Ishikawa (cell line): ENCODE data around the gene AFM.
A peak's percentile ranks its signal among the peaks of the same experiment; 100 is the strongest.

Source experiments
- CEBPB ChIP-seq: IDR thresholded peaks from 2 replicates; pipeline ENCODE4 v1.6.1; 2012
- CREB1 ChIP-seq: IDR thresholded peaks from 2 replicates; pipeline ENCODE4 v1.6.1; 2012; ENCODE audit warnings: low read depth
- EGR1 ChIP-seq: IDR thresholded peaks from 2 replicates; pipeline ENCODE4 v1.6.1; 2012
- EP300 ChIP-seq: IDR thresholded peaks from 2 replicates; pipeline ENCODE4 v1.6.1; 2012; ENCODE audit warnings: borderline replicate concordance
- FOXM1 ChIP-seq: IDR thresholded peaks from 2 replicates; pipeline ENCODE4 v1.6.1; 2012; ENCODE audit warnings: low read depth, borderline replicate concordance
- NFIC ChIP-seq: IDR thresholded peaks from 2 replicates; pipeline ENCODE4 v1.6.1; 2012
- RAD21 ChIP-seq: IDR thresholded peaks from 2 replicates; pipeline ENCODE4 v1.6.1; 2012; ENCODE audit warnings: low read depth
- TAF1 ChIP-seq: IDR thresholded peaks from 2 replicates; pipeline ENCODE4 v1.6.1; 2012; ENCODE audit warnings: low read depth, mild to moderate bottlenecking
- TCF12 ChIP-seq: IDR thresholded peaks from 2 replicates; pipeline ENCODE4 v1.6.1; 2012; ENCODE audit warnings: low read depth
- TEAD4 ChIP-seq: IDR thresholded peaks from 2 replicates; pipeline ENCODE4 v1.6.1; 2012
- YY1 ChIP-seq: IDR thresholded peaks from 2 replicates; pipeline ENCODE4 v1.6.1; 2012; ENCODE audit warnings: low read depth
- ZBTB7A ChIP-seq: IDR thresholded peaks from 2 replicates; pipeline ENCODE4 v1.6.1; 2012; ENCODE audit warnings: low read depth
- TF ChIP-seq, protein P1 (sequence below): IDR thresholded peaks from 2 replicates; pipeline ENCODE4 v1.6.1; 2012; ENCODE audit warnings: low read depth, mild to moderate bottlenecking
- TF ChIP-seq, protein P2 (sequence below): IDR thresholded peaks from 2 replicates; pipeline ENCODE4 v1.6.1; 2012
- TF ChIP-seq, protein P3 (sequence below): IDR thresholded peaks from 2 replicates; pipeline ENCODE4 v1.6.1; 2012

Gene AFM

DNA sequence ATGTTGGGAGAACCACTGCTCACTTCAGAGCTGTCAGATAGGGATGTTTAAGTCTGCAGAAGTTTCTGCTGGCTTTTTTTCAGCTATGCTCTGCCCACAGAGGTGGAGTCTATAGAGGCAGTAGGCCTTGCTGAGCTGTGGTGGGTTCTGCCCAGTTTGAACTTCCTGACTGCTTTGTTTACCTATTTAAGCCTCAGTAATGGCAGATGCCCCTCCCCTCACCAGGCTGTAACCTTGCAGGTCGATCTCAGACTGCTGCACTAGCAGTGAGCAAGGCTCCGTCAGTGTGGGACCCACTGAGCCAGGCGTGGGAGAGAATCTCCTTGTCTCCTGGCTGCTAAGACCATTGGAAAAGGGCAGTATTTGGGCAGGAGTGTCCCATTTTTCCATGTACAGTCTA lies 36.8 kb downstream of the AFM start:
- no peak for TF ChIP-seq TCF12
- TF ChIP-seq, protein P1, sequence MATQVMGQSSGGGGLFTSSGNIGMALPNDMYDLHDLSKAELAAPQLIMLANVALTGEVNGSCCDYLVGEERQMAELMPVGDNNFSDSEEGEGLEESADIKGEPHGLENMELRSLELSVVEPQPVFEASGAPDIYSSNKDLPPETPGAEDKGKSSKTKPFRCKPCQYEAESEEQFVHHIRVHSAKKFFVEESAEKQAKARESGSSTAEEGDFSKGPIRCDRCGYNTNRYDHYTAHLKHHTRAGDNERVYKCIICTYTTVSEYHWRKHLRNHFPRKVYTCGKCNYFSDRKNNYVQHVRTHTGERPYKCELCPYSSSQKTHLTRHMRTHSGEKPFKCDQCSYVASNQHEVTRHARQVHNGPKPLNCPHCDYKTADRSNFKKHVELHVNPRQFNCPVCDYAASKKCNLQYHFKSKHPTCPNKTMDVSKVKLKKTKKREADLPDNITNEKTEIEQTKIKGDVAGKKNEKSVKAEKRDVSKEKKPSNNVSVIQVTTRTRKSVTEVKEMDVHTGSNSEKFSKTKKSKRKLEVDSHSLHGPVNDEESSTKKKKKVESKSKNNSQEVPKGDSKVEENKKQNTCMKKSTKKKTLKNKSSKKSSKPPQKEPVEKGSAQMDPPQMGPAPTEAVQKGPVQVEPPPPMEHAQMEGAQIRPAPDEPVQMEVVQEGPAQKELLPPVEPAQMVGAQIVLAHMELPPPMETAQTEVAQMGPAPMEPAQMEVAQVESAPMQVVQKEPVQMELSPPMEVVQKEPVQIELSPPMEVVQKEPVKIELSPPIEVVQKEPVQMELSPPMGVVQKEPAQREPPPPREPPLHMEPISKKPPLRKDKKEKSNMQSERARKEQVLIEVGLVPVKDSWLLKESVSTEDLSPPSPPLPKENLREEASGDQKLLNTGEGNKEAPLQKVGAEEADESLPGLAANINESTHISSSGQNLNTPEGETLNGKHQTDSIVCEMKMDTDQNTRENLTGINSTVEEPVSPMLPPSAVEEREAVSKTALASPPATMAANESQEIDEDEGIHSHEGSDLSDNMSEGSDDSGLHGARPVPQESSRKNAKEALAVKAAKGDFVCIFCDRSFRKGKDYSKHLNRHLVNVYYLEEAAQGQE = no peak
- TF ChIP-seq, protein P2, sequence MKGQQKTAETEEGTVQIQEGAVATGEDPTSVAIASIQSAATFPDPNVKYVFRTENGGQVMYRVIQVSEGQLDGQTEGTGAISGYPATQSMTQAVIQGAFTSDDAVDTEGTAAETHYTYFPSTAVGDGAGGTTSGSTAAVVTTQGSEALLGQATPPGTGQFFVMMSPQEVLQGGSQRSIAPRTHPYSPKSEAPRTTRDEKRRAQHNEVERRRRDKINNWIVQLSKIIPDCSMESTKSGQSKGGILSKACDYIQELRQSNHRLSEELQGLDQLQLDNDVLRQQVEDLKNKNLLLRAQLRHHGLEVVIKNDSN = no peak
- no peak for TF ChIP-seq FOXM1
- TF ChIP-seq CREB1 = no peak
- no peak for TF ChIP-seq YY1
- TF ChIP-seq ZBTB7A = no peak
- no peak for TF ChIP-seq EGR1
- TF ChIP-seq NFIC = no peak
- TF ChIP-seq, protein P3, sequence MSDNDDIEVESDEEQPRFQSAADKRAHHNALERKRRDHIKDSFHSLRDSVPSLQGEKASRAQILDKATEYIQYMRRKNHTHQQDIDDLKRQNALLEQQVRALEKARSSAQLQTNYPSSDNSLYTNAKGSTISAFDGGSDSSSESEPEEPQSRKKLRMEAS = no peak

DNA sequence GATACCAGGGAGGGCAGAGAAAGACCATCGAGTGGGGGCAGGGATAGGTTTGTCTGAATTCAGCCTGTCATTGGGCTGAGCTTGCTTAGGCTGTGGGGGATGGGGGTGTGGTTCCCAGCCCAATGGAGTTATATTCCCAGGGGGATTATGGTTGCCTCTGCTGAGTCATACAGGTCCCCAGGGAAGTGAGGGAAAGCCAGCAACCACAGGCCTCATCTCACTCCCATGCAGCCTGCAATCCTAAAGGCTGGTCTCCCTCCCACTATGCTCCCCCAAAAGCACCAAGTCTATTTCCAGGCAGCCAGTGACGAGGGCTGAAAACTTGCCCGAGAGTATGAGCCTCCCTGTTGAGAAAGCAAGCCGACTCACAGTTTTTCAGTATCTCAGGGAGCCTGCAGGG lies 39.3 kb downstream of the AFM start:
- no peak for TF ChIP-seq YY1
- TF ChIP-seq FOXM1 = no peak
- no peak for TF ChIP-seq EGR1
- no peak for TF ChIP-seq CREB1
- no peak for TF ChIP-seq CEBPB
- TF ChIP-seq, protein P1 = no peak
- no peak for TF ChIP-seq TCF12
- TF ChIP-seq TAF1 = no peak
- TF ChIP-seq, protein P3 = no peak
- TF ChIP-seq, protein P2 = no peak
- TF ChIP-seq TEAD4 = no peak

DNA sequence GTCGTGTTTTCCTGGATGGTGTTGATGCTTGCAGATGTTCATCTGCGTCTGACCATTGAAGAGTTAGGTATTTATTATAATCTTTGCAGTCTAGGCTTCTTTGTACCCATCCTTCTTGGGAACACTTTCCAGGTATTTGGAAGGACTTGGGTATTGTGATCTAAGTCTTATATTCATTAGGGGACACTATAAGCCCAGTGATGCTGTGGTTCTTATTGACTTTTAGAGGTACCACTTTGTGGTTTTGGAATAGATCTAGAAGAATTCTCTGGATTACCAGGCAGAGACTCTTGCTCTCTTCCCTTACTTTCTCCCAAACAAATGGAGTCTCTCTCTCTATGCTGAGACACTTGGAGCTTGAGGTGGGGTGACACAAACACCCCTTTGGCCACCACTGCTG lies 41.6 kb downstream of the AFM start:
- TF ChIP-seq RAD21 (peak; percentile 30), FOXM1 (no peak)

DNA sequence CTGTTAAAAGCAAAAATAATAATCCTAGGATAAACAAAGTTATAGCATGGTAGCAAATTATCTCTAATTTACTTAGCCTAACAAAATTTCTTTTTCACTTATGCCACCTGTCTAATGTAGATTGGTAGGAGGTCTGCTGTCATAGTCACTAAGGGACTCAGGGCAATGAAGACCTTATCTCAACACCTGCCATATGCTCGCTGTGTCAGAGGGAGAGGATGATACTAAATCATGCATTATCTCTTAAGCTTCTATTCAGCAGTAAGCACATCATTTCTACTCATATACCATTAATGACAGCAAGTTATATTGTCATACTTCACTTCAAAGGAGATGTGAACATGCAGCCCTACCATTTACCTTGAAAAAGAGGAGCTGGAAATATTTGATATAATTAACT lies 44.1 kb downstream of the AFM start:
- TF ChIP-seq FOXM1 (no peak), CEBPB (no peak)
- TF ChIP-seq, protein P1 = no peak

DNA sequence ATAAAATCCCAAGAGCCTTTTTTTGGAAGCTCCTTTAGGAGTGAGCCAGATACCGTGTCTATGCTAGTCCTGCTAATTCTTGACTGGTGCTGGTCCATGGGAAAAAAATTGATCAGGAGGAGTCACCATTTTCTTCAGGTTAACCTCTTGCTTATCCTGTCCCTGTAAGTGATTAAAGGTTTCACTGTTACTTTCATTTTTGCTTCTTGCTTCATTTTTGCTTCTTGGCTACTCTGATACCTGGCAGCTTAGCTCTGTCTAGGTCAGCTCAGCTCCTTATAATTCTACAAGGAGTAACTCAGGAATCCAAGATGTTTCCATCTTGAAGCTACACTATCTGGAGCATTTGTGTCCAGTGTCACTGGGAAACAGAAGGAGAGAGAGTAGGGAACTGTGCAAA lies 45.7 kb downstream of the AFM start:
- TF ChIP-seq NFIC = no peak
- TF ChIP-seq, protein P3 = no peak
- TF ChIP-seq EP300 = no peak
- TF ChIP-seq, protein P2 = no peak
- no peak for TF ChIP-seq CREB1
- no peak for TF ChIP-seq RAD21
- no peak for TF ChIP-seq YY1
- TF ChIP-seq, protein P1 = no peak
- no peak for TF ChIP-seq TAF1
- TF ChIP-seq FOXM1 = no peak
- no peak for TF ChIP-seq EGR1
- no peak for TF ChIP-seq TEAD4
- TF ChIP-seq CEBPB = no peak
- TF ChIP-seq TCF12 = no peak
- TF ChIP-seq ZBTB7A = no peak
